SK-N-SH treated with all-trans-retinoic acid at 6 μM for 48 hours (cell line): Measurements from ENCODE around the gene TPK1.

Source experiments
- ISL1 ChIP-seq: fragments of 250-450 bp; sonication (Bioruptor Pico); IDR thresholded peaks from 2 replicates; pipeline ENCODE4 v2.1.2; 2022; ENCODE audit warnings: mild to moderate bottlenecking, moderate library complexity
- OSR1 ChIP-seq: fragments of 250-450 bp; sonication (Bioruptor Pico); IDR thresholded peaks from 2 replicates; pipeline ENCODE4 v1.8.0; 2022; ENCODE audit warnings: moderate library complexity, mild to moderate bottlenecking, inconsistent platforms
- POU6F1 ChIP-seq: fragments of 250-450 bp; sonication (Bioruptor Pico); IDR thresholded peaks from 2 replicates; pipeline ENCODE4 v1.8.0; 2021; ENCODE audit warnings: low read depth, mild to moderate bottlenecking, moderate library complexity, borderline replicate concordance
- RARB ChIP-seq: fragments of 250-450 bp; sonication (Bioruptor Pico); IDR thresholded peaks from 2 replicates; pipeline ENCODE4 v1.8.0; 2021; ENCODE audit warnings: mild to moderate bottlenecking, moderate library complexity
- SNAI2 ChIP-seq: fragments of 250-450 bp; sonication (Bioruptor Pico); IDR thresholded peaks from 2 replicates; pipeline ENCODE4 v1.5.0; 2020; ENCODE audit warnings: mild to moderate bottlenecking, moderate library complexity
- TOX ChIP-seq: fragments of 250-450 bp; sonication (Bioruptor Pico); IDR thresholded peaks from 2 replicates; pipeline ENCODE4 v1.8.0; 2021; ENCODE audit warnings: mild to moderate bottlenecking, moderate library complexity, borderline replicate concordance
- TSHZ2 ChIP-seq: fragments of 250-450 bp; sonication (Bioruptor Pico); IDR thresholded peaks from 2 replicates; pipeline ENCODE4 v1.5.0; 2020; ENCODE audit warnings: mild to moderate bottlenecking, moderate library complexity
- ZFP30 ChIP-seq: fragments of 450-650 bp; formaldehyde crosslinking; IDR thresholded peaks from 2 replicates; pipeline ENCODE4 v1.5.0; 2022; ENCODE audit warnings: mild to moderate bottlenecking, moderate library complexity
- ZNF565 ChIP-seq: fragments of 450-650 bp; formaldehyde crosslinking; conservative IDR thresholded peaks from 2 replicates; pipeline ENCODE4 v1.5.0; 2020; ENCODE audit warnings: low read depth, mild to moderate bottlenecking, moderate library complexity
- ZNF70 ChIP-seq: fragments of 450-650 bp; formaldehyde crosslinking; IDR thresholded peaks from 2 replicates; pipeline ENCODE4 v1.5.0; 2020; ENCODE audit warnings: mild to moderate bottlenecking, moderate library complexity

GRCh38 chr7:144436500-144436899 lies 399.4 kb downstream of the TPK1 start:
- TF ChIP-seq RARB (CRISPR knock-in tag) (no peak), TOX (CRISPR knock-in tag) (no peak), ZNF565 (CRISPR knock-in tag) (no peak), POU6F1 (CRISPR knock-in tag) (no peak), ISL1 (no peak), SNAI2 (CRISPR knock-in tag) (no peak), OSR1 (CRISPR knock-in tag) (no peak), ZNF70 (no peak), ZFP30 (no peak), TSHZ2 (CRISPR knock-in tag) (no peak)
